Activated naive CD8-positive, alpha-beta T cell treated with anti-CD3 and anti-CD28 coated beads, Interleukin-2, amount 10 ng/mL, durations not matched to agents 7 days and 5 days (primary cell): ENCODE data around the gene XG. TPM values are rescaled to one million over a fixed set of nuclear protein-coding genes. Genes with fewer than 3 reads are reported as not detected.
"Not testable (repeated sequence)": the region's sequence is repeated elsewhere in the genome, so short reads cannot be mapped to it uniquely, and the experiment has no call there.

Experiments
- ATAC-seq: fragments of 150-1000 bp; cut with Tn5 transposase; one replicate; pipeline ENCODE4 v1.10.0; 2021; ENCODE audit warnings: low read depth, moderate library complexity
- POLR2A ChIA-PET: fragments of 350-600 bp; sonication (Branson Sonifier 250); formaldehyde crosslinking; loops from one replicate; lab custom pipeline; 2021; ENCODE audit warnings: antibody characterized with exemption; lab: Charles Lee
- DNase-seq: peaks from one replicate; pipeline ENCODE4 v3.0.0; 2021
- H3K27ac Mint-ChIP-seq: one replicate; pipeline ENCODE4 v1.8.0; 2022; ENCODE audit warnings: mild to moderate bottlenecking, mixed read lengths
- H3K27me3 Mint-ChIP-seq: one replicate; pipeline ENCODE4 v1.8.0; 2022; ENCODE audit warnings: mild to moderate bottlenecking, moderate library complexity, mixed read lengths
- H3K36me3 Mint-ChIP-seq: one replicate; pipeline ENCODE4 v1.8.0; 2021; ENCODE audit warnings: mild to moderate bottlenecking, mixed read lengths
- H3K4me1 Mint-ChIP-seq: one replicate; pipeline ENCODE4 v1.8.0; 2021; ENCODE audit warnings: mixed read lengths
- H3K4me3 Mint-ChIP-seq: one replicate; pipeline ENCODE4 v1.8.0; 2022; ENCODE audit warnings: mild to moderate bottlenecking, moderate library complexity, mixed read lengths
- H3K9me3 Mint-ChIP-seq: one replicate; pipeline ENCODE4 v1.8.0; 2021; ENCODE audit warnings: mixed read lengths
- total RNA-seq, 2 experiments: library from RNA; stranded (reverse); gene quantifications; one replicate each; pipeline ENCODE4 v1.2.3, GENCODE V29; 2021

The XG gene
- total RNA-seq, 2 experiments from 2014 or later = 0.43 TPM; not detected in 1

GRCh38 chrX:2748815-2749188 lies 3.0 kb upstream of the XG start:
- ATAC-seq (no peak), DNase-seq (no peak)
- H3K9me3 Mint-ChIP-seq = no peaks in the 10 kb centered on the region
- H3K27me3 Mint-ChIP-seq = peaks cover 4% of the 10 kb centered on the region
- H3K27ac Mint-ChIP-seq = no peak overlapping the region
- no peaks in the 10 kb centered on the region for H3K4me1 Mint-ChIP-seq
- peaks cover 3% of the 10 kb centered on the region for H3K36me3 Mint-ChIP-seq
- POLR2A ChIA-PET = no interaction called here
- H3K4me3 Mint-ChIP-seq = no peak overlapping the region

- DNase-seq (no peak), ATAC-seq (no peak)
- H3K36me3 Mint-ChIP-seq = no peaks in the 10 kb centered on the region
- no peaks in the 10 kb centered on the region for H3K4me1 Mint-ChIP-seq
- H3K27me3 Mint-ChIP-seq = peaks cover 10% of the 10 kb centered on the region
- POLR2A ChIA-PET = no interaction called here
- no peak overlapping the region for H3K27ac Mint-ChIP-seq
- no peaks in the 10 kb centered on the region for H3K9me3 Mint-ChIP-seq
- no peak overlapping the region for H3K4me3 Mint-ChIP-seq
Observed at GRCh38 chrX:2751291-2751690, 549 bp upstream of the XG start.

GRCh38 chrX:2752441-2752840 lies 601 bp downstream of the XG start:
- H3K27ac Mint-ChIP-seq, H3K4me1 Mint-ChIP-seq, ATAC-seq, DNase-seq, H3K9me3 Mint-ChIP-seq, H3K4me3 Mint-ChIP-seq, POLR2A ChIA-PET, H3K36me3 Mint-ChIP-seq: not testable (repeated sequence)
- H3K27me3 Mint-ChIP-seq = peaks cover 10% of the 10 kb centered on the region

- H3K4me1 Mint-ChIP-seq, DNase-seq, ATAC-seq, H3K9me3 Mint-ChIP-seq, POLR2A ChIA-PET, H3K36me3 Mint-ChIP-seq, H3K27ac Mint-ChIP-seq, H3K4me3 Mint-ChIP-seq, H3K27me3 Mint-ChIP-seq: not testable (repeated sequence)
Observed at GRCh38 chrX:2755163-2755715, 3.4 kb downstream of the XG start.

- H3K36me3 Mint-ChIP-seq = no peaks in the 10 kb centered on the region
- no peak overlapping the region for H3K4me3 Mint-ChIP-seq
- DNase-seq = no peak
- peaks cover 10% of the 10 kb centered on the region for H3K27me3 Mint-ChIP-seq
- POLR2A ChIA-PET = no interaction called here
- no peaks in the 10 kb centered on the region for H3K9me3 Mint-ChIP-seq
- no peak for ATAC-seq
- peaks cover 1% of the 10 kb centered on the region for H3K4me1 Mint-ChIP-seq
- no peak overlapping the region for H3K27ac Mint-ChIP-seq
Observed at GRCh38 chrX:2756548-2756947, 4.7 kb downstream of the XG start.

- Mint-ChIP-seq H3K9me3 (no peaks in the 10 kb centered on the region), H3K4me3 (no peak overlapping the region), H3K27ac (no peak overlapping the region), H3K27me3 (peaks cover 2% of the 10 kb centered on the region), H3K4me1 (peaks cover 3% of the 10 kb centered on the region), H3K36me3 (no peaks in the 10 kb centered on the region)
- no peak for DNase-seq
- POLR2A ChIA-PET = no interaction called here
- ATAC-seq = no peak
Observed at GRCh38 chrX:2761246-2761645, 9.4 kb downstream of the XG start.

- H3K27me3 Mint-ChIP-seq, H3K4me3 Mint-ChIP-seq, H3K9me3 Mint-ChIP-seq, DNase-seq, H3K36me3 Mint-ChIP-seq, H3K4me1 Mint-ChIP-seq, H3K27ac Mint-ChIP-seq, POLR2A ChIA-PET, ATAC-seq: not testable (repeated sequence)
Observed at GRCh38 chrX:2762671-2763070, 10.8 kb downstream of the XG start.

- DNase-seq, H3K36me3 Mint-ChIP-seq, H3K27me3 Mint-ChIP-seq, H3K27ac Mint-ChIP-seq, H3K4me1 Mint-ChIP-seq, ATAC-seq, POLR2A ChIA-PET, H3K9me3 Mint-ChIP-seq, H3K4me3 Mint-ChIP-seq: not testable (repeated sequence)
Observed at GRCh38 chrX:2764766-2765548, 13.1 kb downstream of the XG start.

GRCh38 chrX:2765549-2765830 lies 13.7 kb downstream of the XG start:
- no peaks in the 10 kb centered on the region for H3K36me3 Mint-ChIP-seq
- DNase-seq = no peak
- ATAC-seq = no peak
- POLR2A ChIA-PET = no interaction called here
- no peak overlapping the region for H3K27ac Mint-ChIP-seq
- H3K9me3 Mint-ChIP-seq = peaks cover 2% of the 10 kb centered on the region
- peaks cover 2% of the 10 kb centered on the region for H3K27me3 Mint-ChIP-seq
- H3K4me3 Mint-ChIP-seq = no peak overlapping the region
- peaks cover 2% of the 10 kb centered on the region for H3K4me1 Mint-ChIP-seq

- DNase-seq (no peak), ATAC-seq (no peak)
- no peak overlapping the region for H3K4me3 Mint-ChIP-seq
- POLR2A ChIA-PET = no interaction called here
- H3K9me3 Mint-ChIP-seq = peaks cover 2% of the 10 kb centered on the region
- H3K27me3 Mint-ChIP-seq = peaks cover 8% of the 10 kb centered on the region
- H3K27ac Mint-ChIP-seq = no peak overlapping the region
- no peaks in the 10 kb centered on the region for H3K36me3 Mint-ChIP-seq
- peaks cover 2% of the 10 kb centered on the region for H3K4me1 Mint-ChIP-seq
Observed at GRCh38 chrX:2766906-2767305, 15.1 kb downstream of the XG start.

GRCh38 chrX:2767631-2768455 lies 16.0 kb downstream of the XG start:
- H3K36me3 Mint-ChIP-seq = no peaks in the 10 kb centered on the region
- peaks cover 2% of the 10 kb centered on the region for H3K4me1 Mint-ChIP-seq
- no peak overlapping the region for H3K27ac Mint-ChIP-seq
- ATAC-seq (no peak), DNase-seq (no peak)
- H3K9me3 Mint-ChIP-seq = peaks cover 2% of the 10 kb centered on the region
- POLR2A ChIA-PET = no interaction called here
- H3K4me3 Mint-ChIP-seq = no peak overlapping the region
- H3K27me3 Mint-ChIP-seq = peaks cover 8% of the 10 kb centered on the region

- Mint-ChIP-seq H3K9me3 (peaks cover 4% of the 10 kb centered on the region), H3K4me1 (peaks cover 2% of the 10 kb centered on the region)
- ATAC-seq = no peak
Observed at GRCh38 chrX:2769615-2770014, 17.8 kb downstream of the XG start.

GRCh38 chrX:2773166-2774055 lies 21.6 kb downstream of the XG start:
- DNase-seq, H3K36me3 Mint-ChIP-seq, ATAC-seq, H3K27ac Mint-ChIP-seq, H3K4me3 Mint-ChIP-seq, H3K27me3 Mint-ChIP-seq, H3K4me1 Mint-ChIP-seq, H3K9me3 Mint-ChIP-seq, POLR2A ChIA-PET: not testable (repeated sequence)

More at GRCh38 chrX:2769615-2770014, 17.8 kb downstream of the XG start:
- H3K4me3 Mint-ChIP-seq = no peak overlapping the region
- POLR2A ChIA-PET = no interaction called here
- H3K36me3 Mint-ChIP-seq = no peaks in the 10 kb centered on the region
- DNase-seq = no peak
- peaks cover 8% of the 10 kb centered on the region for H3K27me3 Mint-ChIP-seq
- H3K27ac Mint-ChIP-seq = no peak overlapping the region
